GM21447 (cell line): ENCODE results near the gene PPEF2.
"Not testable (repeated sequence)": the region's sequence is repeated elsewhere in the genome, so short reads cannot be mapped to it uniquely, and the experiment has no call there.

Experiments used
- ATAC-seq: cut with Tn5 transposase; IDR thresholded peaks from one replicate; pipeline ENCODE4 v1.9.1; 2021; ENCODE audit not compliant: unreplicated experiment

Gene PPEF2

DNA sequence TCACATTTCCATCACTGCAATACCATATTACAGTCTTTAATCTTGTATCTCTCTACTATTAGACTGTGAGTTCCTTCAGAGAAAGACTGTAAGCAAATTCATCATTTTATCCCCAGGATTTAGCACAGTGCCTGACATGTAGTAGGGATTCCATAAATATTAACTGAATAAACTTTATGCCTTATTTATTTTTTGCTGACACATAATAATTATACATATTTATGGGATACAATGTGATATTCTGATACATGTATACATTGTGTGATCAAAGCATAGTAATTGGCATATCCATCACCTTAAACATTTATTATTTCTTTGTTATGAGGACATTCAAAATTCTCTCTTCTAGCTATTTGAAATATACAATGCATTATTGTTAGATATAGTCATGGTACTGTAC, 3.7 kb downstream of the PPEF2 start:
- no peak for ATAC-seq

- peak; percentile 65 for ATAC-seq
Measured at GRCh38 chr4:75895744-75896314, 6.4 kb downstream of the PPEF2 start.

DNA sequence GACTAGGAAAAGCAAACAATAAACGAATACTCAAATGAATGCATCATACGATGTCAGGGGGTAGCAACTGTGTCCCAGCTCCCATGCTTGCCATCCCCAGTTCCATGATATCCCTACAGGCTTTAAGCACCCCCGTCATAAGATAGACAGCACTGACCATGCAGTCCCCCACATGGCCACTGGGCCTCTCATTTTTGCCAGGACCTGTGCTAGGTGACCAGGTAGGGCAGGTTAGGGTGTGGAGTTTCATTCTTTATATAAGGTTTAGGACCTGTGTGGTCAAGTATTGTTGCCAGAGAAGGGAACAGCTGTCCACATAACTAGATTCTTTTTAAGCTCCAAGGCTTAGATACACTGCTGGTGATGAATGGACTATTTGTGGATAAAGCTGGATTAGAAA, 9.7 kb downstream of the PPEF2 start:
- ATAC-seq, result no peak

DNA sequence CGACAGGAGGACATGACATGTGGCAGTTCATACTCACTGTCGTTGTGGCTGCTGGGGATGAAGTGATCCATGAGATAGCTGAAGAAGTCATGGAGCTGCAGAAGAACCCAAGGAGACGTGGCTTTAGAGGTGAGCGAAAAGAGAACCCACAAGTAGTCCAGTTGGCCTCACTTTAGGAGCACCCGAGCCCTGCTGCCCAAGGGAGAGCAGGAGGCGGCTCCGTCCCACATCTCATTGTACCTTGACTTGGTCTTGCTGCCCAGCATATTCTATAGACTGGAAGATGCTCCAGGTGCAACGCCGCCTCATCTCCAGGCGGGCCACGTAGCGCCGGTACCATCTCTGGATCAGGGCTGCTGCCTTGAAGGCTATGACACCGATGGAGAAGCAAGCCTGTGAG, 10.6 kb downstream of the PPEF2 start:
- no peak for ATAC-seq

DNA sequence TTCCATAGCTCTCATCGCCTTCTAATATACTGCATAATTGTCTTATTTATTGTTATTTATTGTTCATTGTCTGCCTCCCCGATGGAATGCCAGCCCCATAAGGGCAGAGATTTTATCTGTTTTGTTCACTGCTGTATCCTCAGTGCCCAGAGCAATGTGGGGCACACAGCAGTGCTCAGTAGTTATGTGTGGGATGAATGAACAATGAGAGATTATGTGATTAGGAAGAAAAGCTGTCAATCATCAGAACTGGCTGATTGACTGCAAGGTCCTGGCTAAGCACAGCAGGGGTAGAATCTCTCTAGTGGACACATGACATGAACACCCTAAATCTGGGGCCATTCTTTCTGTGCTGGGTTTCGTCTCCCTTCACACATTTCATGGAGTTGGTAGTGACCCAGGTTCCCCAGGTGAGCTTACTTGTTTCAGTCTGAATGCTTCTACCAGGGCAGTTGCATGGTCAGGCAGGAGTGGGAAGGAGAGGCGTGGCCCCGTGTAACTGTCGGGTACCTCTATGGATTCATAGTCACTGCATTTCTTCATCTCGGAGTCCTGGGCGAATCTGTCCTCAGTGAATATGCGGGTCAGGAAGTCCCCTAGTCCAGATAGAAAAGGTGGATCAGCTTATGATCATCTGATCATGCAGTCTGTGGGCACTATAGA, 12.6 kb downstream of the PPEF2 start:
- ATAC-seq, result no peak

DNA sequence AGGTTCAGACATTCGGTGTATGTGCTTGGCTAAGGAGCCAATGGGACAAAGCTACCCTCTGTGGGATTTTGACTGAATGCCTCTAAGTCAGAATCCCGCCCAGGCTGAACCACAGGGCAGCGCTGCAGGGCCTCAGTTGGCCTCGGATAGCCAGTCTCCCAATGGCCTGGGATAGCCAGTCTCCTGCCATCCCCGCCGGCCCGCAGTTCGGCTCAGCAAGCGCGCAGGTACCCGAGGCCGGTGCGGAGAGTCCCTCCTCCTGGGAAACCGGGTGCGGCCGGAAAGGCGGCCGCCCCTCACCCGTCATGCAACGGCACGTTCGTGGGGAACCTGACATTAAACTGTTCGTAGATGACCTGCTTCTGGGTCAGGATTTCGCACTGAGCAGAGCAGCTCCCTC, 16.1 kb downstream of the PPEF2 start:
- ATAC-seq, result no peak

DNA sequence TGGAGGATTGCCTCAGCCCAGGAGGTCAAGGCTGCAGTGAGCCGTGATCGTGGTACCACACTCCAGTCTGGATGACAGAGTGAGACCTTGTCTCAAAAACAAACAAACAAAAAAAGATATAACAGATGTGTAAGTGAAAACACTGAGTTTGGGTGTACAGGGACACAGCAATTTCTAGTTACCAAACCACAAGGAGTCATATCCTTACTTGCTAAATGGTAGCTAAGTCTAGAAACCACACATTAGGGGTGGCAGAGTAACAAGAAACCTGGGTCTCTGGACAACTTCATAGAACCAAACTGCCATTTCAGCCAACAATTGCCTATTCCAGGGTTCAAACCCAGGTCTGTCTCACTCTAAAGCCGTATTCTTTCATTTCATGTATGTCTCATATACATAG, 20.8 kb downstream of the PPEF2 start:
- ATAC-seq, result no peak

DNA sequence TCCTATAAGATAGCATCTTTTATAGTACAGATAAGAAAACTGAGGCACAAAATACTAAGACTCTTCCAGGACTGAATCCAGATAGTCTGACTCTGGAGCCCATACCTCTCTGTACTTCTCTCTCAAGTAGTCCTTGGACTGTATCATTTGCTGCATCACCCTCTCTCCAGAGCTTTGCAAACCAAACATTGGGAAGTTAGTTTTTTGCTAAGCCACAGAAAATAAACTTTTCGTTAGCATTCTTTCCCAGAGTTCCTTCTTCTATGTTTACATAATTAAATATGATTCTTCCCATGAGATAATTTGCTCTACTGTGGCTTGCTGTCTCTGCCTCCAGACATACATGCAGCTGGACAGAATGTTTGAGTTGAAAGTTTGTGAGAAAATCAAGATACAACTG, 22.0 kb downstream of the PPEF2 start:
- no peak for ATAC-seq

DNA sequence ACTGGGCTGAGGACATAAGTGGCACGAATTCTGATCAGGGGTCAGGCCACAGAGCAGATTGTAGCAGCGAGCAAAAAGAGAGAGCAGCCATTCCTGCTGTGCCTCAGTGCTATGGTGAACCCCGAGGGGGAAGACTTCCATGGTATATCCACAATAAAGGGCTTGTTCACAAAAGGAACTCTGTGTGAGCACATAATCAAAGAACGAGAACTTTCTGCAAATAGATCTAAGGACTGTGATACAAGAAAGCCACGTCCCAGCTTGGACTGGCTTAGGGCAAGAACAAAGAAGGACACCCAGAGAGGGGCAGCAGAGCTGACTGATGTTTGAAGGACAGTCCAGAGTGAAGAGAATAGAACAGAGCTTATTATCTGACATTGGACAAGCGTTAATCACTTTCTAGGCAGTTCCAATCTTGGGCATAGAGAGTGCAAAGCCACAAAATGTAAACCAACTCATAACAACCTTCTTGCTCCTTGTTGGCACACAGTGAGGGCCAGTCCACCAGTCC, 24.0 kb downstream of the PPEF2 start:
- ATAC-seq, result no peak

DNA sequence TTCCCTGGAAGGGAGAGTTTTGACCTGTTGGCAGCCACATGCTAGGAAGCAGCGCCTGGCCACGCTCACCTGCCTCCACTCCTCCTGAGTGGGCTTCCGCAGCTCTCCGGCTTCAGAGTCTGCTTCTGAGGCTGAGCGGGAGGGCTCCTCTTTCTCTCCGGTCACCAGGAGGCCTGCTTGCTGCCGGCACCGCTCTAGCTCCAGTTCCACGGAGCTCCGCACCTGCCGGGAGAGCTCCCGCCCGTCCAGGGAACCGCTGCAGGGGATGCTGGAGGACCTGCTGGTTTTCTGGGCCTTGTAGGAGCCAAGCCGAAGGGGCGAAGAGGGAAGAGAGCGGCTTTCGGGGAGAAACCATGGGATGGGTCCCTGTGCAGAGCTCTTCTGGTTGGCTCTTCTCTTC, 26.0 kb downstream of the PPEF2 start:
- ATAC-seq, result no peak

- ATAC-seq, result no peak
Measured at GRCh38 chr4:75869100-75869499, 33.2 kb downstream of the PPEF2 start.

DNA sequence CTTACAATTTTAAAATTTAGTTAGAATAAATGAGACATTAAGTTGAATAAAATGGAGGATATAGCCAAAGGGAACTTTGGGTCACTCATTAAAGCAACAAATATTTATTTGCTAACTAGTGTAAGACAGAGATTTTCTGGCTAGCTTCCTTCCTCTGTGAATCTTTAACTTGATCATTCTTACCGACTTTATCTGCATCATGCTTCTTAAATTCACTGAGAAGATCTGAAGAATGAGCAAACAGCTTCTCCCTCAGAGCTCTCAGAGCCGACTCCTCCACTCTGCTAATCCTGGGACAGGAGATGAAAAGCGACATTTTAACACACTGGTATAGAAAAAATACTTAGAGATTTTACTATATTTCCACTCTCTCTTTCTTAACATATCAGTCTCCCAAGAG, 35.1 kb downstream of the PPEF2 start:
- no peak for ATAC-seq

DNA sequence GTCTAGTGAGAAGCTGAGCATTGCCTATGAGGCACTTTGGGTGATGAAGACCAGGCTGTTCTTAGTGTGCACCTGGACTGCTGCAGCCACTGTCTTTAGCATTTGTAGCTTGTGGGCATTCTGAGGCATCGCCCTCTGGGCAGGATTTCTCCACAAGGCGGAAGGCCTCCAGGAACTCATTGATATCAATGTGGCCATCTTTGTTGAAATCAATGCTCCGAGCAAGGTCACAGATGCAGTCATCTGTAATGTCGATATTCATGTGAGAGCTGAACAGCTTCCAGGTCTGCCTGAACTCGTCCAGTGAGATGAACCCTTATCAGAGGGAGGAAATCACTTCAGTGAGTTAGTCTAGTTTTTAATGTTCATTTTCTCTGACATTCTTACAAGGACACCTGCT, 41.6 kb downstream of the PPEF2 start:
- no peak for ATAC-seq

DNA sequence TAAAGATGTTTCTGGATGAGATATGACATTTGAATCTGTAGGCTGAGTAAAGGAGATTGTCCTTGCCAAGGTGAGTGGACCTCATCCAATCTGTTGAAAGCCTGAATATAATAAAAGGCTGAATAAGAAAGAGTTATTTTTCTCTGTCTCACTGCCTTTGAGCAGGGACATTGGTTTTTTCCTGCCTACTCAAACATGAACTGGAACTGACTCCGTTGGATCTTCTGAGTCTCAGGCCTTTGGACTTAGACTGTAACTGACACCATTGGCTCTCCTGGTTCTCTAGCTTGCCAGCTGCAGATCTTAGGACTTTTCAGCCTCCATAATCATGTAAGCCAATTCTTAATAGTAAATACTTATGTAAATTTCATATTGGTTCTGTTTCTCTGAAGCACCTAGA, 43.5 kb downstream of the PPEF2 start:
- ATAC-seq, result no peak

GRCh38 chr4:75849461-75849860, 52.8 kb downstream of the PPEF2 start:
- no peak for ATAC-seq

DNA sequence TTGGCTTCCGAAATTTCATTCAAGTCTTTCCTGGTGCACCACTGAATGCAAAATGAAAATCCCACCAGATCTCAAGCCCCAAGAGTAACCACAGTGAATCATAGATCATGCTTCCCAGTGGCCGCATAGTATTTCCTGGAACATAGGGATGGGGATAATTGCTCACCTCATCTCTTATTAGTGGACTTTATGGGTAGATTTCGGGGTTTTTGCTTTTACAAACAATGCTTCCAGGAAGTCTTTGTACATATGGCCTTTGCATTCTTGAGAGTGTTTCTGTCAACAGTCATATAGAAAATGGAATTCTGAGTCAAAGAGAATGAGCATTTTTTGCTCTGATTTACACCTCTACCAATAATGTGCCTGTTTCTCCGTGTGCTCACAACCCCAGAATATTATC, 53.4 kb downstream of the PPEF2 start:
- no peak for ATAC-seq

DNA sequence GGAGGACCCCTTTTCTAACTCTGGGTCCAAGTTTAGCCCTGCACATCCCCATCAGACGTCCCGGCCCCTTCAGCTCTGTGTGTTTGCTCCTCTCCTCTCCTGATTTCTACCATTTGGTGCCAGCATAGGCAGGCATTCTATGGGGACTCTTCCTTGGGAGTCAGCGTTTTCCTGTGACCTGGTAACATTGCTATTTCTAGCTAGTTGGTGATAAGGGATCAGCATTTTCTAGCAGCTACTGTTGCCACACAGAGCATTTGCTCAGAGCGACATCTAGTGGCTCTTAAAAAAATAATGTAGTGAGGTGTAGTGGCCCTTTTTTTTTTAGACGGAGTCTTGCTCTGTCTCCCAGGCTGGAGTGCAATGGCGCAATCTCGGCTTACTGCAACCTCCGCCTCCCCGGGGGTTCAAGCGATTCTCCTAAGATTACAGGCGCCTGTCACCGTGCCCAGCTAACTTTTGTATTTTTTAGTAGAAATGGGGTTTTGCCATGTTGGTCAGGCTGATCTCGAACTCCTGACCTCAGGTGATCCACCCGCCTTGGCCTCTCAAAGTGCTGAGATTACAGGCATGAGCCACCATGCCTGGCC, 54.0 kb downstream of the PPEF2 start:
- ATAC-seq, result not testable (repeated sequence)

- no peak for ATAC-seq
Measured at GRCh38 chr4:75845992-75846391, 56.3 kb downstream of the PPEF2 start.

DNA sequence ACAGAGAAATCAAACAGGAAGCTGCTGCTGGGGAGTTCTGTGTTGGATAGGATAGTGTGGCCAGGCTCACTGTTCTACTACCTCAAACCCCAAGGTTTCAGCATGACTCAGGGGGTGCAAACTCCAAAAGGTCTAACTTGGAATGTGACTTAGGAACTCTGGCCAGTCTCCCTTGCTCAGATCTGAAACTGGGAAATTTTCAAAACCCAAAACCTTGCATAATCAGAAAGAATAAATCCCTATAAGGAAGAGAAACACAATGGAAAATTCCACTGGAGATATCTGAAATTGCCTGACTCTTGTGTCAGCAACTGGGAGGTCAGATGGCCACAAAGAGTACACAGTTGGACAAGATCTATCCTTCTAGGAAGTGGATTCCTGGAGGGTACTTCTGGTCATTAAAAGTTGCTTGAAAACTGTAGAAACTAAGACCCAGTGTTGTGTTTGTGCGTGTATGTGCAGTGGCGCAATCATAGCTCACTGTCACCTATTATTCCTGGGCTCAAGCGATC, 58.0 kb downstream of the PPEF2 start:
- no peak for ATAC-seq

GRCh38 chr4:75843596-75843995, 58.7 kb downstream of the PPEF2 start:
- no peak for ATAC-seq

- no peak for ATAC-seq
Measured at GRCh38 chr4:75841641-75842520, 60.4 kb downstream of the PPEF2 start.
